ENCODE results near the gene SLC43A3.
"Not testable (repeated sequence)": the region's sequence is repeated elsewhere in the genome, so short reads cannot be mapped to it uniquely, and the experiment has no call there.

Gene SLC43A3

DNA sequence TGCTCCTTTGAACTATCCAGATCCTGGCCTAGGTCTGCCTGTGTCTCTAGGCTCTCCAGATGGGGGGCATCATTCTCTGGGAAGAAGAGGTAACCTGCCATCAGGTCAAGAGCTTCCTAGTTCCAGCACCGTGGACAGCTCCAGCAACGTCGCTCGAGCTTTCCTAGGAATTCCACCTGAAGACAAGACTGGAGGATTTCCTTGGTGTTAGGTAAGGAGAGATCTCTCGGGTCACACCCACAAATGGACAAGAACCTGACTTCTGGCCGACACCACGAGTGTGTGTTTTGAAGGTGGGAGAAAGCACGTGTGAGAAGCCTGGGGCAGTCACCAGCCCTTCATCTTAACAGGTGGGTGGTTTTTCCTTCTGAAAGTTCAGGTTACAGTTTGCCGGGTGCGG, 47.2 kb downstream of the SLC43A3 start:
- no peak for DNase-seq (ENCODE audit: low read depth)

DNA sequence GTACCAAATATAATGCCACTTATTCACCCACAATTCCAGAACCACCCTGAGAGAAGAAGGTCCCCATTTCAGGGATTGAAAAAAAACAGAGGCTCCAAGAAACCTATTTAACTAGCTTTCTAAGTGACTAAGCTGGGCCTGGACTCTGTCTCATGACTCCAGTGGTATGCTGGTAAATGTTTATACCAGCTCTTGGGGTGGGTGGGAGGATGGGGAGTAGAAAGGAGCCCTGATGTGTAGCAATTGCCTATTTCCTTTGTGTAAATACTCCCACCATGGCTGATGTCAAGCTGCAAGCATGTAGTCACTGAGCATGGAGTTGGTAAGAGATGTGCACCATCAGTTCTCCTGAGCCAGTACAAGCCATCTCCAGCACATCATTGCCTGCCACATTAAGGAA, 48.7 kb downstream of the SLC43A3 start:
- no peak for DNase-seq (ENCODE audit: low read depth)

DNA sequence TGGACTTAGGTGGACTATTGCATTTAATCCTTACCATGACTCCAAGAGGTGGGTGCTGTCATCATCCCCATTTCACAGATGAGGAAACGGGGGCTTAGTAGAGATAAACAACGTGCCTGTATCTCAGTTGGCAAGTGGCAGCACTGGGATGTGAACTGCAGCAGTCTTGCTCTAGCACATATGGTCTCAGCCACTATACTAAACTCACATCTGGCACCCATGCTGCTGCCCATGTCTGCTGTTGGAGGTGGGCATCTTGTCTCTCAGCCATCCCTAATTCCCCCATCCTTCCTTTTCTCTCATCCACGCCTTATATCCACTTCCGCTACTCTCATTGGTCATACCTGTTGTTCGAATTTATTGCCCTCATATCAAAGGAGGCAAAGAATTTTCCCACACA, 49.8 kb downstream of the SLC43A3 start:
- DNase-seq (ENCODE audit: low read depth), result no peak

DNA sequence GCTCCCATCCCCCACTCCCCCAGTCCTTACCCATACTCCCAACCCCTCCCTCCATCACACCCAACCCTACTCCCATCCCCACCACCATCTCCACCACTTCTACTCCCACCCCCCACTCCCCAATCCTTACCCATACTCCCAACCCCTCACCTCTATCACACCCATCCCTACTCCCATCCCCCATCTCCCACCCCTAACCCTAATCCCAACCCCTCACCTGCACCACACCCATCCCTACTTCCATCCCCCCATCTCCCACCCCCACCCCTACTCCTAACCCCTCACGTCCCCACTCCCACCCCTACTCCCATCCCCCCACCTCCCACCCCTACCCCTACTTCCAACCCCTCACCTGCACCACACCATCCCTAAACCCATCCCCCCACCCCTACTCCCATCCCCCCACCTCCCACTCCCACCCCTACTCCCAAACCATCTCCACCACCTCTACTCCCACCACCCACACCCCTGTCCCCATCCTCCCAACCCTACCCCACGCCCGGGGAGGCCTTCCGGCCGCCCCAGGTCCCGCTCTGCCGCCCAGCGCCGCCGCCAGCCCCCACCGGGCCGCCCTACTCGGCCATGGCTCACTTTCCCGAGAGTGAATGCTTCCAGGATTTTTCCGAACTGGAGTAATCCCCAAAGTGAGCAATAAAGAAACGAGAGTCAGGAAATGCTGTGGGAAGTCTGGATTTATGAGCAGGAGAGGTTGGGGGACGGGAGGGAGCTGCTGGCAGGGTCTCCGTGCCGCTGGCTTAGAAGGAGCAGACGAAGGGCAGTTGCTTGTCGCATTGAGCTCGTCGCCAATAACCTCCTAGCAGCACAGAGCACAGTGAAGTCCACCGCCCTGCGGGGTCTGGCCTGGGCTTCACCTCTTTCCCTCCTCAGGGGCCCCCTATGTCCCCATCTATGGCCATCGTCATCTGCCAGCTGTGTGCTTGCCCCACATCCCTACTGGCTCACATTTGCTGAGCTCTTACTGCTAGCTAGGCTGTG, 50.5 kb downstream of the SLC43A3 start:
- DNase-seq (ENCODE audit: low read depth), result no peak

DNA sequence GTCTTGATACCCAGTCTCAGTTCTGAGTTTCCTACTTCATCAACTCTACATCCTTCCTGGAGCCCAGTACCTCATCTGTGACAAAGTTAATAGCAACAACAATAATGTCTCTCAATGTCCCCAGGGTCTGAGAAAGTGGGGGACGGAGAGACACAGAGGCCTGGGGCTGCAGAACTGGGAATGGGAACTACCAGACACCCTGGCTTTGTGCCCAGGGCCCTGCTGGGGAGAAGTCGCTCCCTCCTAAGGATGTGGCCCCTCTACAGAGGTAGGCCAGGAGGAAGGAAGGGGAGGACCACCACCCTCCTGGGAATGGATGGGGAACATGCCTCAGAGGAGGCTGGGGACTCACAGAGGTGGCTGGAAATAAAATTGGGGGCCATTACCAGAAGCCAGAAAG, 51.4 kb downstream of the SLC43A3 start:
- DNase-seq (ENCODE audit: low read depth), result no peak

DNA sequence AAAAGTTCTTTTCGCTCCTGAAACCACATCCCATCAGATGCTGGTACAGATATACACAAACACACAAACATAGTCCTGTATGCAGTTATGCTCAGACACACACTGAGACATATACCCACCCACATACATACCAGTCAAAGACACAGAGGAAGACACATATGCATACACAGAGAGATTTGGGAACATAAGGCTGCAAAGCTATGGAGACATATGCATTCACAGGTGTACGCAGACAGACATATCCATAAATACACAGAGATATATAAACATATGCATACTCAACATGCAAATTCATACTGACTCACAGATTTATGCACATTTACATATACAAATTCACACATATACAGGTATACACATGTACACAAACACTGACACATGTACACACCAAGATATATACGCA, 52.0 kb downstream of the SLC43A3 start:
- DNase-seq (ENCODE audit: low read depth), result no peak

DNA sequence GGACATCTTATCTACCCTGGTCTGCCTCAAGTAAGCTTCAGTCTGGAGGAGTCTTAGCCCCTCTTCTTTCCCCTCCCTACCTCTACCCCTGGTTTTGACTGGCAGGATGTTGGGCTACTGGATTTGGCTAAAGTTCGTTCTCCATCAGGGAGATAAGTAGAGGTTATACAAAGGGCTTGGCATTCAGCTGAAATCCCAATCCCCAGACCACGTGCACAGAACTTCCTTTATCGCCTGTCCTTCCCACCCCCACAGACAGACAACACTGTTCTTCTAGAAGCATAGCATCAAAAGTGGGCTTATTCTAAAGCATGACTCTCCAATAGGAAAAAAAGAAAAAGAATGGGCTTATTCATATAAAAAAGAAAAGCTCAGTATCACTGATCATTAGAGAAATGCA, 53.8 kb downstream of the SLC43A3 start:
- DNase-seq (ENCODE audit: low read depth), result no peak

DNA sequence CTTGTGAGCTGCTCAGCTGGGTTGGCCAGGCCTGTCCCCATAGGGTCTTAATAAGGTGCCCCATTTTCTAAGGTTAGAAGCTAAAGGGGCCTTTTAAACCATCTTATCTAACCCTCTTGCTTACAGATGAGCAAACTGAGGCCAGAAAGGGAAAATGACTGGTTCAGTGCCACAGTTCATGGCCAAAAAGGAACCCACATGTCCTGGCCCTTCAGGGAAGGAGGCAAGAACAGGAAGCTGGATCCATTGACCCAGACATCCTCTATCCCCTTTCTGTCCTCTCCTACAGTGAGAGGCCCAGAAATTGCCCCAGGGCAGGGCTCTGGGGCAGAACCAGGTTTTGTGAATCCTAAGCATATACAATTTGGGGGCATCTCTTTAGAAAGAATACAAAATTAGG, 56.0 kb downstream of the SLC43A3 start:
- no peak for DNase-seq (ENCODE audit: low read depth)

DNA sequence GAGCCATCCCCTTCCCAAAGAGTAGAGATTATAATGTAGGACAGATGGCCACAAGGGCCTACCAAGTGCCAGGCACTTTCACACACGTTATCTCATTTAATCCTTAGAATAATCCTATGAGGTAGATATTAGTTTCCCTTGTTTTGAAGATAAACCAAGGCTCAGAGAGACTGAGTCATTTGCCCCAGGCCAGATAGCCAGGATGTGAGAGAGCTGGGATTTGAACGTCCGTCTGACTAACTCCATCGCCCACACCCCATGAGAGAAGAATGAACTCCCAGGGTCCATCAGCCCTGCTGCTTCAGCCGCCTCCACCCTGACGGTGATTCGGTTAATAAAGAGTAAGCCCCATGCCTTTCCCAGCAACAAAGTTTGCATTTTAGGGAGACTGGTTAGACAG, 56.7 kb downstream of the SLC43A3 start:
- no peak for DNase-seq (ENCODE audit: low read depth)

DNA sequence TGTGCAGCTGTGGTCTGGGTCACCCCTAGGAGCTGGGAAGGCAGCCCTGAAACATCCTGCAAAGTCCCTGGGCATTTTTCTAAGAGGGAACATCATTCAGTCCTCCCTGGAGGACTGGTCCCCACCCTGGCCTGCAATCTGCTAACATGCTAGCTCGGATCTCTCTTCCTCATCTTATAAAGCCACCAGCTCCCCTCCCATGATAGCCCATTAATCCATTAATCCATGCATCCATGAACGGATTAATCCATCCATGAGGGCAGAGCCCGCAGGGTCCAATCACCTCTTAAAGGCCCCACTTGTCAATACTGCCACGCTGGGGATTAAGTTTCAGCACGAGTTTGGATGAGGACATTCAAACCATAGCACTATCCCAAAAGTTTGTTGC, 58.1 kb downstream of the SLC43A3 start:
- no peak for DNase-seq (ENCODE audit: low read depth)

DNA sequence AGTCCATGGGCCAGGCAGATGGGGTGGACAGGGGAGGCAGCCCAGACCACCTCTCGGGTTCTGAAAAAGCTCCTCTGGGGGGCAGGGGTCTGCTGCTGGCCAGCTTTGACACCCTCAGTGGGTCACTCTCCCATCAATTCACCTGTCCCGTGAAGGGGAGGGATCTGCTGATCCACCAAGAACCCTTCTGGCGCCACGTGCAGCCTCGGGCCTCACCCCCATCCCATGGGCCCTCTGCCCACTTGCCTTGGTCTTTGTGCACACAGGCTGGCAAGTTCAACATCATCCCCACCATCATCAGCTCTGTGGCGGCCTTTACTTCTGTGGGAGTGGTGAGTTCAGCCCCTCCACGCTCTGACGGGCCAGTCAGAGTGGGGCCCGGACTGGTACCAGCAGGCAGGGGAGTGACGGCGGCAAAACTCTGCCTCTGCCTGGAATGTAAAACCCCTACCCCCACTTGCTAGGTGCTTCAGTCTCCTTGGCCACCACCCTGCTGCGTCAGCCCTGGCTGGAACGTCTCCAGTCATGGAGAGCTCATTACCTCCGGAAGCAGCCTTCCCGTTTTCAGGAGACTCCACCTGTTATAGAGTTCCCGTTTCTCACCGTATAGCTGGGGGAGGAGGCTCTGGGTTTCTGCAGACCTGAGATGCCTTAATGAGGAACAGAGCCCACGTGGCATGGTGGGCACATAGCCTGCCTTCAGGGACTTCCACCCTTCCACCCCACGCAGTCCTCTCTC, 58.6 kb downstream of the SLC43A3 start:
- no peak for DNase-seq (ENCODE audit: low read depth)

DNA sequence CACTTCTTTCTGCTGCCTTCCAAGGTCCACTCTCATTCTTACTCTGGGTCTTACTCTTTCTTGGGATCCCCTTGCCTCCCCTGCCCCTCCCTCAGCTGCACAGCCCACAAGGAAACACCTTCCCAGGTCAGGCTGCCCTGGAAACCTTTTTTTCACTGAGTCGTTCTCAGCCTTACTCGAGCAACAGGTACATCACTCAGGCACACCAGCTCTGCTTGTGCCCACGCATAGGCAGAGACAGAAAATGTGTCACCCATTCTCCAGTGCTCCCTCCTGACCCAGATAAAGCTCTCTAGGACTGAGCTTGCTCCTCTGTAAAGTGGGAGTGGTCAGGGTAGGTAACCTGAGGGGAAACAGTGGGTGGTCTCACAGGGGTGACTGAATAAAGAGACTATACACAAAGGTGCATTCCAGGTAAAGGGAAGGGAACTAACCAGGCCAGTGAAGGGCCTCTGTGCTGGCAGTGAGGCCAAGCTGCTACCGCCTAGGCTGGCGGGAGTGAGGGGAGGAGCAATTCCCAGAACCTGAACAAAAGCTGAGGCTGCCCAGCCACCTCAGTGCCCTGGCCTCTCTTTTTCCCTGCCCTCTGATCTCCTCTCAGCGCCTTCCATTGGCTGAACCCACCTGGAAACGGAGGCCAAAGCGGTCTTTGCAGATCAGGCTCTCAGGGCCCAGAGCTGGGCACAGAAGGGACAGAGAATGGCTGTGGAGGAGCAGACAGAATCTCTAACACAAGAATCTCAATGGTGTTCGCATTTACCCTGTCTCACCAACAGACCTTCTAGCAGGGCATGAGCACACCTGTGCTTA, 61.9 kb downstream of the SLC43A3 start:
- no peak for DNase-seq (ENCODE audit: low read depth)

DNA sequence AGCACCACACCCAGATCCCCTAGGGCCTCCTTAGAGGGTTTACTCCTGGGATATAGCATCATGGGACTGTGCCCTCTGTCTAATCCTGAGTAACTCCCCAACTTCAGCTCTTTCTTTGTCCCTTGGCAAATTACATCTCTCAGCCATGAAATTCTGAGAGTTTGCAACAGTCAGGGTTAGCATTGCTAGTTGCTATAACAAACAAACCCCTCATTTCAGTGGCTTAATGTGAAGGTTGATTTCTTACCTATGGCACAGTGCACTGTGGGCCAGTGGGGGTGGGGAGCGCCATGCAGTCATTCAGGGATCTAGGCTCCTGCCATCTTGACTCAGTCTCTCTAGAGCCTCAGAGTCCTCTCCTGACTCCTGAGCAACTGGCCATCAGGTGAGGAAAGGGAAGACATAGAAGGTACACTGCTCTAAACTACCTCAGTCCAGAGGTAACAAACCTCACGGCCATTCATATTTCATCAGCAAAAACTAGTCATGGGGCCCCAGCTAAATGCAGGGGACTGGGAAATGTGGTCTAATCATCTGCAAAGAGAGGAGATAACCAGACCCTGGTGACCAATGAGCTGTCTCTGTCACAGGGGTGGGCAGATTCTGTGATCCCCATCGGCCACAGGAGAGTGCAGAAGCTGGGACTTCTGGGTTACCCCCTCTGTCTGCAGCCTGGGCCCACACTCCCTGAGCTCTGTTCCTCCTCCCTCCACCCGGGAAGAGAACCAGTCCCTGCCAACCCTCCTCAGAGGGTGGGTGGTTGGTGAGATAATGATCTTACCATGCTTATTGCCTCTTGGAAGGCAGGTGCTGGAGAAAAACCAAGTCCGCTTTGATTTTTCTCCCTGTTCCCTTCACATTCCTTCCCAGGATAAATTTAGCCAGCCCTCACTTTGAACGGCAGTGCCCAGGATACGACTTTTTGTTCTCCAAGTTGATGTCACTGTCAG, 63.5 kb downstream of the SLC43A3 start:
- no peak for DNase-seq (ENCODE audit: low read depth)

DNA sequence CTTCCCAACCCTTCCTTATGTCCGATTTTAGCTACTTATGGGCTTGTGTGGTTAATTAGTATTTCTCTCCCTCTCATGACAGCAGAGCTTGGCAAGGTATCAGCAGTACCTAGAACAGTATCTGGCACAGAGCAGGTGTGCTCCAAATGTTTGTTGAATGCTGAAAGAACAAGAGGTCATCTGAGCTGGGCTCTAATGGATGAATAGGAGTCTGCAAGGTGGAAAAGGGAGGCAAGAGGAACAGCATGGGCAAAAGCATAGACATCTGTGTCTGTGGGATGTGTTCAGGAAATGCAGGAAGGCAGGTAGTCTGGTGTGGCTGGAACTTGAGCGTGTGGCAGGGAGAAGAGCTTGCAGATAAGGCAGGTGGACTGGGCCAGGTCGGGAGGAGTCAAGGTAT, 65.0 kb downstream of the SLC43A3 start:
- DNase-seq (ENCODE audit: low read depth), result no peak

DNA sequence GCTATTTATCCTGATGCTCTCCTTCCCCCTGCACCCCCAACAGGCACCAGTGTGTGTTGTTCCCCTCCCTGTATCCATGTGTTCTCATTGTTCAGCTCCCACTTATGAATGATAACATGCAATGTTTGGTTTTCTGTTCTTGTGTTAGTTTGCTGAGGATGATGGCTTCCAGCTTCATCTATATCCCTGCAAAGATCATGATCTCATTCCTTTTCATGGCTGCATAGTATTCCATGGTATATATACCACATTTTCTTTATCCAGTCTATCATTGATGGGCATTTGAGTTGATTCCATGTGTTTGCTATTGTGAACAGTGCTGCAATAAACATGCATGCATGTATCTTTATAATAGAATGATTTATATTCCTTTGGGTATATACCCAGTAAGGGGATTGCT, 65.5 kb downstream of the SLC43A3 start:
- DNase-seq (ENCODE audit: low read depth), result not testable (repeated sequence)

DNA sequence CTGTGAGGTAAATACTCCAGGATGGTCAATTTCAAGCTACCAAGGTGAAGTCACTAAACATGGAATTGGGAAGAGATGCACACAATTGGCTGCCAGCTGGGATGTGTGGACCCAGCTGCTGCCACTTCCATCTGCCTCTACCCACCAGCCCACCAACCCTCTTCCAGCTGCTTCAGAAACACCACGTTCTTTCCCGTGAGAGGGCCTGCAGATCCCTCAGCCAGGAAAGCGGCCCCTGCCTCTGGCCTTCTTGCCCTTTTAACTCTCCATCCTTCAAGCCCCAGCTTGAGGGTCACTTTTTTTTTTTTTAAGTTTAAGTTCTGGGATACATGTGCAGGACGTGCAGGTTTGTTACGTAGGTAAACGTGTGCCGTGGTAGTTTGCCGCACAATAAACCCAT, 65.9 kb downstream of the SLC43A3 start:
- DNase-seq (ENCODE audit: low read depth), result no peak

DNA sequence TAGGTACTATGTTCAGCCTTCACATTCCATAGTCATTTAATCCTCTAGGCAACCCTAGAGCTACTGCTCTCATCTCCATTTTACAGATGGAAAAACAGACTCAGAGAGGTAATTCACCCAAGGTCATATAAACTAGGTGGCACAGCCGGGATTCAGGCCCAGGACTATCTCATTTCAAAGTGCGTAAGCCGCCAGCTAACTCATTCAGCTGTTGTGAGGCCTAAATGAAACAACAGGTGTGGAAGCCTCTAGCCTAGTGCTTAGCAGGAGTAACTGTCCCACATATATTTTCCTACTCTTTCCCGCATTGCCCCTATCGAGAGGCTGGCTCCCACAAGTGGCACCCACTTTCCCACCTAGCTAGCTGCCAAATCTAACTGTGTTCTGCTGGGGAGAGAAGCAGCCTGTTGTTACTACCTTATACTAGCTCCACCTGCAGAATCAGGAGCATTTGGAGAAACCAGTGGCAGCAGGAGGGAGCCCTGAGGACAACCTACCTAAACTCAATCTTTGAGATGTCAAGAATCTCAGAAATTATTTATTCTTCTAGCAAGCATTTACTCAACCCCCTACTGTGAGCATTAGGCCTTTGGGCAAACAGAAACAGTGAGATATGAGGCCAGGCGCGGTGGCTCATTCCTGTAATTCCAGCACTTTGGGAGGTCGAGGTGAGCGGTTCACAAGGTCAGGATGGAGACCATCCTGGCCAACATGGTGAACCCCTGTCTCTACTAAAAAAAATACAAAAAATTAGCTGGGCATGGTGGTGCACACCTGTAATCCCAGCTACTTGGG, 66.8 kb downstream of the SLC43A3 start:
- DNase-seq (ENCODE audit: low read depth), result no peak

DNA sequence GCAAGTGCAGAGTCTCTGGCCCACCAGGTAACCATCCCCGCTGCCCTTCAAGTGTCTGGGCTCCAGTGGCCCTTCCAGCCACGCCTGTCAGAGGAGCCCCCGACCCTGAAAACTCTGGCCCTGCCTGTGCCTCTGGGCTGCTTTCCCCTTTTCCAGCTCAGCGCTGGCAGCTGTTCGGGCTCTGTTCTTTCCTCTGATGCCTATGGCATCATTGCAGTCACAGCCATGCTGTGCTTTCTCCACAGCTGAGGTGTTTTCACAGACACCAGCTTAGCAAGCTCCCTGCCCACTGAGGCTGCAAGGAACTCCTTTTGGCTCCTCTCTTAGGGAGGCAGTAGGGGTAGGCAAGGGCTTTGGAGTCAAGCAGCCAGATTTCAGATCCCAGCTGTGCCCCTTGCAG, 67.5 kb downstream of the SLC43A3 start:
- no peak for DNase-seq (ENCODE audit: low read depth)

DNA sequence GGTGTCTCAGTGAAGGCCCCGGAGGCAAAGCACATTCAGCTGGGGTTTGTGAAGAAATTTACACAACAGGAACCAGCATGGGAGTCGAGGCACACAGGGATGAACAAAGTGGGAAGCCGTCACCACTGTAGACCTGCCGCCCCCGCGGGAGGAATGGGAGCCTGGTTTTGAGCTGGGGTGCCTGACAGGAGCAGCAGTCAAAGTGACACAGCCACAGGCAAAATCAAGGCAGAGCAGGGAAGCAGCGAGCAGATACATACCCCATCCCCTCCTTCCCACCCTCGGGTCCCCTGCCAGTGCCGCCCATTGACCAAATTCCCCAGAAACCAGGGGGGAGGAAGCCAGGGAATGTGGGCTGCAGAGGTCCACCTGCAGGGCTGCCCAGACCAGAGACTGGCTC, 67.9 kb downstream of the SLC43A3 start:
- DNase-seq (ENCODE audit: low read depth), result no peak

DNA sequence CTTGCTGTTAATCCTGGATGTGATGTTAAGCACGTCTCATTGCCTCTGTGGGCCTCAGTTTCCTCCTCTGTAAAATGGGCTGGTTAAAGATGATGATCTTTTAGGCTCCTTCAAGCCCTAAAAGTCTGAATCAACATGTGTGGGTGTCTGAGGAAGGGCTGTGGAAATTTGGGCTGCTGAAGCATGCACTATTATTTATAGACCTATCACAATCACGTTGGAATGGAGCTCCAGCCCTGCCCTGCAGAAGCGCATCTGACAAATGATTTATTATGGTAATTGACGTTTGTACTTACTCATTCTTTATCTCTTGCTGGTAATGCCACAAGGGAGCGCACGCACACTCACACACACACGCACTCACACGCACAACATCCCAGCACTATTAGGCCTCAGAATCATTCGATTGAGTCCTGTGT, 68.4 kb downstream of the SLC43A3 start:
- no peak for DNase-seq (ENCODE audit: low read depth)

DNA sequence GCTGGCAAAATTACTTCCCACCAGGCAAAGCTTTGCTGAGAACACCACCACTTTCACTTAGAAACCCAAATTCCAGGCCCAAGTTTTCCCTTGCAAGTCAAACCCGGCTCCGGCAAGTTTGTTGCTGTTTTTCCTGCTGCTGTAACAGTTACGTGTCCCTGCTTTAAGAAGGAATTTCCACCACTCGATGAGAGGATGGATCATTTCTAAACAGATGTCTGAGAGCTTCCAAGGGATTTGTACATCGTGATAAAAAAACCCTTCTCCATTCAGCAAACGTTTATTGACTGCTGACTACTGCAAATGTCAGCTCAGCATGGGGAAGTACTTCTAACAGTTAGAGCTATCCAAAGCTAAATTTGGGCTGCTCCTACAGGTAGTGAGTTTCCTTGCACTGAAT, 69.1 kb downstream of the SLC43A3 start:
- DNase-seq (ENCODE audit: low read depth), result no peak
